Measurements from ENCODE around the gene MCM6. TPM values are rescaled to one million over a fixed set of nuclear protein-coding genes. Genes with fewer than 3 reads are reported as not detected.

The MCM6 gene
- total RNA-seq, 1 donor from 2014 or later: 9.5 TPM

- Mint-ChIP-seq H3K27ac (ENCODE audit: unreplicated experiment) (no peak overlapping the region), H3K9me3 (ENCODE audit: unreplicated experiment) (peaks cover 3% of the 10 kb centered on the region), H3K4me3 (ENCODE audit: unreplicated experiment) (no peak overlapping the region), H3K36me3 (ENCODE audit: low read depth, unreplicated experiment) (no peaks in the 10 kb centered on the region), H3K4me1 (ENCODE audit: low read depth, unreplicated experiment) (peaks cover 2% of the 10 kb centered on the region), H3K27me3 (ENCODE audit: low read depth, unreplicated experiment) (peaks cover 7% of the 10 kb centered on the region)
- Histone ChIP-seq H3K4me1 (ENCODE audit: insufficient read depth, low read length) (no peaks in the 10 kb centered on the region), H2AFZ (ENCODE audit: low read depth, low read length) (no peak overlapping the region), H3K27me3 (ENCODE audit: insufficient read depth, low read length) (no peaks in the 10 kb centered on the region), H3K79me2 (ENCODE audit: insufficient read depth, low read length) (no peaks in the 10 kb centered on the region), H3K27ac (ENCODE audit: low read depth, low read length) (no peak overlapping the region), H3K4me2 (ENCODE audit: low read length) (no peak overlapping the region), H3K9ac (ENCODE audit: low read length) (no peak overlapping the region), H3K36me3 (ENCODE audit: insufficient read depth, low read length) (no peaks in the 10 kb centered on the region), H4K20me1 (ENCODE audit: insufficient read depth, low read length) (no peaks in the 10 kb centered on the region), H3K9me3 (ENCODE audit: insufficient read depth, low read depth, low read length) (no peaks in the 10 kb centered on the region), H3K4me3 (ENCODE audit: insufficient read depth, low read depth, low read length) (no peak overlapping the region)
- DNase-seq (ENCODE audit: low read depth): no peak
- no peak for TF ChIP-seq EZH2 (IDR thresholded peaks at IDR 0.05; ENCODE audit: insufficient read depth, low read length)
- TF ChIP-seq CTCF (IDR thresholded peaks at IDR 0.05; ENCODE audit: insufficient read depth, low read depth, low read length): no peak
- no peak for FAIRE-seq
Measured at GRCh38 chr2:135831180-135831812, 44.9 kb downstream of the MCM6 start.

GRCh38 chr2:135829378-135830135 lies 46.7 kb downstream of the MCM6 start:
- TF ChIP-seq CTCF (IDR thresholded peaks at IDR 0.05; ENCODE audit: insufficient read depth, low read depth, low read length) (no peak), EZH2 (IDR thresholded peaks at IDR 0.05; ENCODE audit: insufficient read depth, low read length) (no peak)
- H3K27me3 ChIP-seq (ENCODE audit: insufficient read depth, low read length): no peaks in the 10 kb centered on the region

GRCh38 chr2:135826544-135826943 lies 49.7 kb downstream of the MCM6 start:
- Histone ChIP-seq H3K27me3 (ENCODE audit: insufficient read depth, low read length) (no peaks in the 10 kb centered on the region), H4K20me1 (ENCODE audit: insufficient read depth, low read length) (no peaks in the 10 kb centered on the region), H3K9me3 (ENCODE audit: insufficient read depth, low read depth, low read length) (peaks cover 2% of the 10 kb centered on the region), H3K4me1 (ENCODE audit: insufficient read depth, low read length) (peaks cover 1% of the 10 kb centered on the region), H3K9ac (ENCODE audit: low read length) (no peak overlapping the region), H3K36me3 (ENCODE audit: insufficient read depth, low read length) (no peaks in the 10 kb centered on the region), H3K79me2 (ENCODE audit: insufficient read depth, low read length) (peaks cover 1% of the 10 kb centered on the region), H3K4me2 (ENCODE audit: low read length) (no peak overlapping the region), H3K27ac (ENCODE audit: low read depth, low read length) (no peak overlapping the region), H3K4me3 (ENCODE audit: insufficient read depth, low read depth, low read length) (no peak overlapping the region), H2AFZ (ENCODE audit: low read depth, low read length) (no peak overlapping the region)
- TF ChIP-seq CTCF (IDR thresholded peaks at IDR 0.05; ENCODE audit: insufficient read depth, low read depth, low read length) (no peak), EZH2 (IDR thresholded peaks at IDR 0.05; ENCODE audit: insufficient read depth, low read length) (no peak)
- H3K9me3 Mint-ChIP-seq (ENCODE audit: unreplicated experiment): peaks cover 16% of the 10 kb centered on the region
- DNase-seq (ENCODE audit: low read depth) (no peak), FAIRE-seq (no peak)
- H3K4me1 Mint-ChIP-seq (ENCODE audit: low read depth, unreplicated experiment): no peaks in the 10 kb centered on the region
- H3K27me3 Mint-ChIP-seq (ENCODE audit: low read depth, unreplicated experiment): peaks cover 9% of the 10 kb centered on the region
- peaks cover 6% of the 10 kb centered on the region for H3K36me3 Mint-ChIP-seq (ENCODE audit: low read depth, unreplicated experiment)
- no peak overlapping the region for H3K4me3 Mint-ChIP-seq (ENCODE audit: unreplicated experiment)
- no peak overlapping the region for H3K27ac Mint-ChIP-seq (ENCODE audit: unreplicated experiment)

More at GRCh38 chr2:135829378-135830135, 46.7 kb downstream of the MCM6 start:
- Mint-ChIP-seq H3K9me3 (ENCODE audit: unreplicated experiment) (peaks cover 3% of the 10 kb centered on the region), H3K4me3 (ENCODE audit: unreplicated experiment) (no peak overlapping the region), H3K27me3 (ENCODE audit: low read depth, unreplicated experiment) (peaks cover 9% of the 10 kb centered on the region), H3K27ac (ENCODE audit: unreplicated experiment) (no peak overlapping the region), H3K4me1 (ENCODE audit: low read depth, unreplicated experiment) (no peaks in the 10 kb centered on the region), H3K36me3 (ENCODE audit: low read depth, unreplicated experiment) (no peaks in the 10 kb centered on the region)
- Histone ChIP-seq H3K4me3 (ENCODE audit: insufficient read depth, low read depth, low read length) (no peak overlapping the region), H3K27ac (ENCODE audit: low read depth, low read length) (no peak overlapping the region), H3K36me3 (ENCODE audit: insufficient read depth, low read length) (no peaks in the 10 kb centered on the region), H4K20me1 (ENCODE audit: insufficient read depth, low read length) (no peaks in the 10 kb centered on the region), H2AFZ (ENCODE audit: low read depth, low read length) (no peak overlapping the region), H3K9ac (ENCODE audit: low read length) (no peak overlapping the region), H3K9me3 (ENCODE audit: insufficient read depth, low read depth, low read length) (no peaks in the 10 kb centered on the region), H3K4me1 (ENCODE audit: insufficient read depth, low read length) (no peaks in the 10 kb centered on the region), H3K4me2 (ENCODE audit: low read length) (no peak overlapping the region), H3K79me2 (ENCODE audit: insufficient read depth, low read length) (no peaks in the 10 kb centered on the region)
- DNase-seq (ENCODE audit: low read depth): no peak
- FAIRE-seq: no peak

Measured in astrocyte (in vitro differentiated cells and primary cell).